HG02678 (cell line): ENCODE results near the gene PCDH8.
"Not testable (repeated sequence)": the region's sequence is repeated elsewhere in the genome, so short reads cannot be mapped to it uniquely, and the experiment has no call there.

Experiments
- ATAC-seq: cut with Tn5 transposase; IDR thresholded peaks from one replicate; pipeline ENCODE4 v1.9.1; 2021; ENCODE audit warnings: mild to moderate bottlenecking, moderate library complexity; ENCODE audit not compliant: unreplicated experiment

The PCDH8 gene

GRCh38 chr13:52850396-52851136 is 2.1 kb upstream of the PCDH8 start:
- peak; percentile 51 for ATAC-seq

- ATAC-seq = no peak
These were observed 1.6 kb upstream of the PCDH8 start for GRCh38 chr13:52850072-52850395.

GRCh38 chr13:52849291-52850071 is 1.0 kb upstream of the PCDH8 start:
- no peak for ATAC-seq

GRCh38 chr13:52847682-52848432 is 583 bp downstream of the PCDH8 start:
- no peak for ATAC-seq

GRCh38 chr13:52847322-52847681 is 1.1 kb downstream of the PCDH8 start:
- ATAC-seq = no peak

GRCh38 chr13:52846567-52847321 is 1.7 kb downstream of the PCDH8 start:
- ATAC-seq = no peak

GRCh38 chr13:52845766-52846566 is 2.5 kb downstream of the PCDH8 start:
- ATAC-seq = no peak

GRCh38 chr13:52845334-52845761 is 3.1 kb downstream of the PCDH8 start:
- ATAC-seq = no peak

- no peak for ATAC-seq
These were observed 3.6 kb downstream of the PCDH8 start for GRCh38 chr13:52844836-52845235.

GRCh38 chr13:52842441-52842840 is 6.0 kb downstream of the PCDH8 start:
- ATAC-seq = no peak

GRCh38 chr13:52840066-52840465 is 8.4 kb downstream of the PCDH8 start:
- ATAC-seq = no peak

- no peak for ATAC-seq
These were observed 9.9 kb downstream of the PCDH8 start for GRCh38 chr13:52838433-52839107.

GRCh38 chr13:52837850-52838249 is 10.6 kb downstream of the PCDH8 start:
- no peak for ATAC-seq

GRCh38 chr13:52835071-52835839 is 13.2 kb downstream of the PCDH8 start:
- no peak for ATAC-seq

GRCh38 chr13:52833296-52833875 is 15.1 kb downstream of the PCDH8 start:
- no peak for ATAC-seq

GRCh38 chr13:52832313-52832712 is 16.1 kb downstream of the PCDH8 start:
- no peak for ATAC-seq

- no peak for ATAC-seq
These were observed 17.5 kb downstream of the PCDH8 start for GRCh38 chr13:52830946-52831345.

- no peak for ATAC-seq
These were observed 20.6 kb downstream of the PCDH8 start for GRCh38 chr13:52827839-52828238.

GRCh38 chr13:52817886-52818285 is 30.6 kb downstream of the PCDH8 start:
- ATAC-seq = not testable (repeated sequence)
